ENCODE data around the gene C3orf20.

DNA sequence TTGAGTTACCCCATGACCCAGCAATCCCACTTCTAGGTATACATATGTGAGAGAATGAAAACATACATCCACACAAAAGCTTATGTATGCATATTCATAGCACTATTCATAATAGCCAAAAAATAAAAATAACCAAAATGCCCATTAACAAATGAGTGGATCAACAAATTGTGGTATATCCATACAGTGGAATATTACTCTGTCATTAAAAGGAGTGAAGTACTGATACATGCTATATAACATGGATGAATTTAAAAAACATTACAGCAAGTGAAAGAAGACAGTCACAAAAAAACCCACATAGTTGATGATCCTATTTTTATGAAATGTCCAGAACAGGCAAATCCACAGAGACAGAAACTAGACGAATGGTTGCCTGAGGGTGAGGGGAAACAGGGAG is 5.2 kb downstream of the C3orf20 start:
- TF ChIP-seq POLR2A (IDR thresholded peaks at IDR 0.05) (no peak), POLR2AphosphoS5 (IDR thresholded peaks at IDR 0.05) (no peak)
- TF ChIP-seq, protein P1, sequence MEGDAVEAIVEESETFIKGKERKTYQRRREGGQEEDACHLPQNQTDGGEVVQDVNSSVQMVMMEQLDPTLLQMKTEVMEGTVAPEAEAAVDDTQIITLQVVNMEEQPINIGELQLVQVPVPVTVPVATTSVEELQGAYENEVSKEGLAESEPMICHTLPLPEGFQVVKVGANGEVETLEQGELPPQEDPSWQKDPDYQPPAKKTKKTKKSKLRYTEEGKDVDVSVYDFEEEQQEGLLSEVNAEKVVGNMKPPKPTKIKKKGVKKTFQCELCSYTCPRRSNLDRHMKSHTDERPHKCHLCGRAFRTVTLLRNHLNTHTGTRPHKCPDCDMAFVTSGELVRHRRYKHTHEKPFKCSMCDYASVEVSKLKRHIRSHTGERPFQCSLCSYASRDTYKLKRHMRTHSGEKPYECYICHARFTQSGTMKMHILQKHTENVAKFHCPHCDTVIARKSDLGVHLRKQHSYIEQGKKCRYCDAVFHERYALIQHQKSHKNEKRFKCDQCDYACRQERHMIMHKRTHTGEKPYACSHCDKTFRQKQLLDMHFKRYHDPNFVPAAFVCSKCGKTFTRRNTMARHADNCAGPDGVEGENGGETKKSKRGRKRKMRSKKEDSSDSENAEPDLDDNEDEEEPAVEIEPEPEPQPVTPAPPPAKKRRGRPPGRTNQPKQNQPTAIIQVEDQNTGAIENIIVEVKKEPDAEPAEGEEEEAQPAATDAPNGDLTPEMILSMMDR (IDR thresholded peaks at IDR 0.05) = no peak

Measured in sigmoid colon (tissue), 4 donors.